ENCODE results near the gene PSMD9. TPM values are rescaled to one million over a fixed set of nuclear protein-coding genes. Genes with fewer than 3 reads are reported as not detected.

The PSMD9 gene, protein sequence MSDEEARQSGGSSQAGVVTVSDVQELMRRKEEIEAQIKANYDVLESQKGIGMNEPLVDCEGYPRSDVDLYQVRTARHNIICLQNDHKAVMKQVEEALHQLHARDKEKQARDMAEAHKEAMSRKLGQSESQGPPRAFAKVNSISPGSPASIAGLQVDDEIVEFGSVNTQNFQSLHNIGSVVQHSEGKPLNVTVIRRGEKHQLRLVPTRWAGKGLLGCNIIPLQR
- total RNA-seq (2022; extraction: Qiagen RNA extraction; ENCODE audit: low read depth) = 120 to 168 TPM (median 124 TPM) in 5 replicates

DNA sequence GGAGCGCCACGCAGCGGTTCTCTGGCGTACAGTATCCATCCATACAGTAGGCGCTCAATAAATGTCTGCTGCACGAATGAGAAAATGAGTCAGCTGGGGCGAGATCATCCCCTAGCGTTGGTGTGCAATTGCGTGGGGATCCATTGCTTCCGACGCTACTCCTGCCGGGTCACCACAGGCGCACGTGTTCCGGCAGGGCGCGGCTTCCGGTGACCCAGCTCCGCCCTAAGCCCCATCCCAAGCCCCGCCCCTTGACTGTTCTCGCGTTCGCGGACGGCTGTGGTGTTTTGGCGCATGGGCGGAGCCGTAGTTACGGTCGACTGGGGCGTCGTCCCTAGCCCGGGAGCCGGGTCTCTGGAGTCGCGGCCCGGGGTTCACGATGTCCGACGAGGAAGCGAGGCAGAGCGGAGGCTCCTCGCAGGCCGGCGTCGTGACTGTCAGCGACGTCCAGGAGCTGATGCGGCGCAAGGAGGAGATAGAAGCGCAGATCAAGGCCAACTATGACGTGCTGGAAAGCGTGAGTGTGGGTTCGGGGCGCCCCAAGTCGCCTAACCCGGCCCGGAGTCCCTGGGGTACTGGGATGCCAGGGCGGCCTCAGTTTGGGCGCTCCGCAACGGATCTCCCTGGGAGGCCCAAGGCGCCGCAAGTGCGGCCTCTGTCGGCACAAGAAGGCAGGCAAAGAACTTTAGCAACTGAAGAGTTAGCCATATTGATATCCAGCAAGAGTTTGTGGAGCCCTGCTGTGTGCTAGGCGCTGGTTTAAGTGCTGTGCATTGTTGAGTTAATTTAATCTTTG is at the start of gene PSMD9:
Gene PSMD9, plus strand, starts transcription at position 313 of the 796 bp plus-strand sequence. Its CDS starts 67 bp downstream, at position 380.

DNA sequence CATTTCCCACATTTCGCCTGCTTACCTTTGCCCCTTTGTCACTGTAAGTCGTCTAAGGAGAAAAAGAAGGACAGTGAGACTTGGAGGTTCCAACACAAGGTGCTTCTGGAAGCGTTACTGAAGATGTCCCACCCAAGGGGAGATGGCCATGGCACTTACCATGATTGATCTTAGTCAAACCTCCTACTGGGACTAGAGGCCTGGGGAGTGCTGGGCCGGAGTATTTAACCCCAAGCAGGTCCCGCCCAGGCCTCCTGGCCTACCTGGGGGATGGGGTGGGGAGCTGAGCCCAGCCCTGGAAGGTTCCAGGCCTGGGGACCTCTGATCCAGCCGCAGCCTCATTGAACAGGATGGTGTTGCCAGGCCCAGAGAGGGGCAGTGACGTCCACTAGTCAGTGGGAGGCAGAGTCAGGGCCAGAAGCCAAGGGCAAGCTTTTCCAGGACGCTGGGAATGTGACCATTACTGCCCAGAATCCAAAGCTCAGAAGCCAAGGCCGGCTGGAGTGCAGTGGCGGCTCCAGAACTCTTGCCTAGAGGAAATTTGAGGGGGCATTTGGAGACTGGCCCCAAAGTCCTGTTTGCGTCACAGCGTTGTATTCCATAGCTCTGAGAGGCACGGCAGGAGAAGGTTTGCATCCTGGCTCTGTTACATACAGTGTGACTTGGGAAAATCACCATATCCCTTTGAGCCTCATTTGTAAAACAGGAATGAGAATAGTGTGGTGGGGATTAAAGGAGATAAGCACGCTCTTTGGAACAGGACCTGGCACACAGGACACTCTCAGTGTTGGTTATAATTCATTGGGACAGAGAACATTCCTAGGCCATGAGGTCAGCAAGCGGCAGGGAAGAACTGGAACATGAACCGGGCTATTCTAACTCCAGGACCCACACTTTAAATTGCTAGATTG is 29.7 kb upstream of the PSMD9 start, which contains the start of gene HPD:
Gene HPD, minus strand, starts transcription at position 198 of the 911 bp plus-strand sequence. Its CDS starts 36 bp downstream, at position 162.

DNA sequence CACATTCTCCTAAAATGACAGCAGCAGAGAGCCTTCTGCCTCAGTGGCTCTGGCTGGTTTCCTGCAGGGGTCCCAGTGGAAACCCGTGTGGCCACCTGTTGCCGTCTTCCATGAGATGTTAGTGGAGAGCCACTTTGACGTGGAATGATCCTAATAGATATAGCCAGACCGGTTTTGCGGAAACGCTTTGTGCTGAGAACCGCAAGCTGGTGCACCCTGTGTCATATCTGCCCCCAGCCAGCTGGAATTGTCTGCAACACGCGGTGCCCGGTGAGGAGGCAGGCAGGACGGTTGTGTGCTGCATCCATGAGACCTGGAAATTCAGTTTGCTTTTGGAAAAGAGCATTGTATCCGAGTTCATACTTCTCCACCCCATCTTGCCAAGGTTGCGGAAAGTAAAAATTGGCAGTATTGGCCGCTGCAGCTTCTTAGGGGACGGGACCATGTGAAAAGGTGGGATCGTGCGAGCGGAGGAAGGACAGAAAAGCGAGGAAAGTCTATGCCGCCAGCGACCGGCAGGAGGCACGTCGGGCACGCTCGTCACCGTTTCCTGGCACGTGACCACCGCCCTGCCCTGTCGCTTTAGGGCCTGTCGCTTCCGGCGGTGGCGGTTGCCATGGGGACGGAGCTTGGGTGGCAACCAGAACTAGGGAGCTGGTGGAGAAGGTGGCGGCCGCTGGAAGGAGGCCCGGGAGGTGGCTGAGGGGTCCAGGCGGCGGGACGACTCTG is 29.5 kb downstream of the PSMD9 start, which contains the start of gene CFAP251:
Gene CFAP251, plus strand, starts transcription at position 643 of the 729 bp plus-strand sequence. CDS start 2,714 bp downstream, outside the sequence.

Other genes with a start within 250 kb of the PSMD9 start
- gene MORN3, start 219.1 kb upstream of the PSMD9 start, total RNA-seq (2022; extraction: Qiagen RNA extraction; ENCODE audit: low read depth) = 0.27 to 0.56 TPM (median 0.30 TPM) in 5 replicates
- gene TMEM120B, start 176.0 kb upstream of the PSMD9 start, total RNA-seq (2022; extraction: Qiagen RNA extraction; ENCODE audit: low read depth) = 7.9 to 13.0 TPM (median 11.8 TPM) in 5 replicates
- 163 to 224 TPM (median 192 TPM) in 5 replicates for gene RHOF, start 95.1 kb upstream of the PSMD9 start, total RNA-seq (2022; extraction: Qiagen RNA extraction; ENCODE audit: low read depth)
- gene SETD1B, start 84.8 kb upstream of the PSMD9 start, total RNA-seq (2022; extraction: Qiagen RNA extraction; ENCODE audit: low read depth) = 11.4 to 15.8 TPM (median 14.5 TPM) in 5 replicates
- 1.1 to 2.0 TPM (median 1.6 TPM) in 5 replicates for gene HPD, start 29.9 kb upstream of the PSMD9 start, total RNA-seq (2022; extraction: Qiagen RNA extraction; ENCODE audit: low read depth)
- gene CFAP251, start 29.8 kb downstream of the PSMD9 start, total RNA-seq (2022; extraction: Qiagen RNA extraction; ENCODE audit: low read depth) = 0.85 to 1.7 TPM (median 0.95 TPM) in 5 replicates
- 9.3 to 13.5 TPM (median 12.8 TPM) in 5 replicates for gene BCL7A, start 133.1 kb downstream of the PSMD9 start, total RNA-seq (2022; extraction: Qiagen RNA extraction; ENCODE audit: low read depth)
- 22.7 to 34.2 TPM (median 27.3 TPM) in 5 replicates for gene MLXIP, start 190.0 kb downstream of the PSMD9 start, total RNA-seq (2022; extraction: Qiagen RNA extraction; ENCODE audit: low read depth)